Activated CD4-positive, alpha-beta memory T cell treated with anti-CD3 and anti-CD28 coated beads, Interleukin-2, amount 10 ng/mL, durations not matched to agents 7 days and 5 days (primary cell): ENCODE data around the gene SAP30BP. TPM values are rescaled to one million over a fixed set of nuclear protein-coding genes. Genes with fewer than 3 reads are reported as not detected.

ENCODE experiments used
- CTCF ChIA-PET: fragments of 350-600 bp; sonication (Branson Sonifier 250); formaldehyde crosslinking; loops from one replicate; lab custom pipeline; 2021; ENCODE audit warnings: antibody characterized with exemption, inconsistent platforms; lab: Charles Lee
- POLR2A ChIA-PET: fragments of 350-600 bp; sonication (Branson Sonifier 250); formaldehyde crosslinking; loops from one replicate; lab custom pipeline; 2021; ENCODE audit warnings: antibody characterized with exemption; lab: Charles Lee
- DNase-seq: peaks from one replicate; pipeline ENCODE4 v3.0.0-alpha.2; 2020
- H3K27ac Mint-ChIP-seq: one replicate; pipeline ENCODE4 v1.8.0; 2021; ENCODE audit warnings: mild to moderate bottlenecking, mixed read lengths
- H3K27me3 Mint-ChIP-seq: one replicate; pipeline ENCODE4 v1.8.0; 2021; ENCODE audit warnings: mixed read lengths
- H3K36me3 Mint-ChIP-seq: one replicate; pipeline ENCODE4 v1.8.0; 2021; ENCODE audit warnings: low read depth, mixed read lengths
- H3K4me1 Mint-ChIP-seq: one replicate; pipeline ENCODE4 v1.8.0; 2021; ENCODE audit warnings: mixed read lengths
- H3K4me3 Mint-ChIP-seq: one replicate; pipeline ENCODE4 v1.8.0; 2021; ENCODE audit warnings: mild to moderate bottlenecking, mixed read lengths
- H3K9me3 Mint-ChIP-seq: one replicate; pipeline ENCODE4 v1.8.0; 2021; ENCODE audit warnings: mixed read lengths
- total RNA-seq, 2 experiments: library from RNA; stranded (reverse); gene quantifications; one replicate each; pipeline ENCODE4 v1.2.3, GENCODE V29; 2021

SAP30BP gene
- total RNA-seq, 2 experiments from 2014 or later = 87.2 to 89.6 TPM

DNA sequence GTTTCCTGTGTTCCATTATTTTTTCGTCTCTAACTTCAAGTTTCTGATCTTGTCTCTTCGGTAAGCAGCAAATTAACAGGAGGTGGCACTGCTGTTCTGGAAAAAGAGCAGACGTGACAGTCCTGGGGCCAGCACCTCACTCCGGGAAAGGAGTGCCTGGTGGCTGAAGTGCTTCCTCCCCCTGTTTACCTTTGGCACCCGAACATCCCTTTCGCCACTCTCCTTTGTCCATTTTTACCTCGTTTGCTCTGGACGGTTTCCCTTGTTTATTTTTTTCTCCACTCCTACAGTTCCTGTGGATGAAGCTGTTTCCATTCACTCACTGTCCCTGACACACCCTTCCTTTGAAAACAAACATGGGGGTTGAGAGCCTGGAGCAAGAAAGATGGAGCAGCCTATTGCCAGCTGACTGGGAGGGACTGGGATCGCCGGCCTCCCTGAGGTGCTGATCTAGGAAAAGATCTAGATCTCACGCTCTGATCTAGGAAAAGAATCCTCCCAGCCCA lies 12.6 kb downstream of the SAP30BP start:
- Mint-ChIP-seq H3K27ac (peak overlapping the region; percentile 22), H3K36me3 (peaks cover 38% of the 10 kb centered on the region)

DNA sequence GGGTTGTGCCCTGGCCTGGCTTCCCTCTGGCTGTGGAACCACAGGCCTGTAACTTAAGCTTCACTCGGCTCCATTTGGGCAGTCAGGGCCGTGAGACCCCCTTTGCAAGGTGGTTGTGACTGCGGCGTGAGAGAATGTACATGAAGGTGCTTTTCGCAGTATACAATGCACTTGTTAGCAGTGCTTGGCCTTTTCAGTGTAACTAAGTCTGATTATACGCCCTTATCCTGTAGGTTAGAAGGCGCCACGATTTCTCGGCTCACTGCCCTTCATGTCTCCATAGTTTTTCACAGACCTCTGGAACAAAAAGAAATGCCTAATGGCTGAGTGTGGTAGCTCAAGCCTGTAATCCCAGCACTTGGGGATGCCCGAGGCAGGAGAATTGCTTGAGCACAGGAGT lies 13.3 kb downstream of the SAP30BP start:
- ChIA-PET CTCF (interaction anchor here (0.9 to 2.5 kb wide), 4 partner anchors 8 to 73 kb away, joined by 3 to 17 read pairs (median 4); partner anchors contain the start of gene SMIM5), POLR2A (no interaction called here)
- Mint-ChIP-seq H3K9me3 (no peaks in the 10 kb centered on the region), H3K27ac (no peak overlapping the region), H3K36me3 (peaks cover 42% of the 10 kb centered on the region), H3K4me1 (peaks cover 11% of the 10 kb centered on the region), H3K4me3 (no peak overlapping the region), H3K27me3 (no peaks in the 10 kb centered on the region)
- DNase-seq = no peak

More for the DNA sequence above, 12.6 kb downstream of the SAP30BP start:
- Mint-ChIP-seq H3K9me3 (no peaks in the 10 kb centered on the region), H3K27me3 (no peaks in the 10 kb centered on the region), H3K4me3 (no peak overlapping the region), H3K4me1 (peaks cover 14% of the 10 kb centered on the region)
- POLR2A ChIA-PET = no interaction called here
- DNase-seq = no peak
- CTCF ChIA-PET = interaction anchor here (1.3 to 2.5 kb wide), 2 partner anchors 47 to 69 kb away, joined by 4 to 17 read pairs; partner anchors contain the start of gene SMIM5

DNA sequence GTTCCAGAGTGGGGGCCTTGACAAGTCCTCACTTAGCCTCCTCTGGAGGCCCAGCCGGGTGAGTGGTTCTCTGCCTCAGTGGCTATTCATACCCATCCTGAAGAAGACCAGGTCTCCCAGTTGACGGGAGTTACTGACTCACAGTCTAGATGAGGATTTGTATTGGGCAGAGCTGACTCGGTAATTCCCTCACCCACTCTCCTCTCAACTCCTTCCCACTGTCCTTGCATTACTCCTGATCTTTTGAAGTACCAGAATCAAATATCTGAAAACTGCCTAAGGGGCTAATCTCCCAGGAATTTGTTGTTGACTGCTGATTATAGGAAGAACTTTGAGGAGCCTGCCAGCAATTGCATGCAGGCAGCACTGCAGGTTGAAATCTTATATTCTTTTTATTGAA lies 14.2 kb downstream of the SAP30BP start:
- H3K4me1 Mint-ChIP-seq = peaks cover 12% of the 10 kb centered on the region
- no peak overlapping the region for H3K4me3 Mint-ChIP-seq
- CTCF ChIA-PET = interaction anchor here (0.7 to 1.9 kb wide), 3 partner anchors 8 to 72 kb away, joined by 3 to 13 read pairs (median 3); no protein-coding TSS in a partner anchor
- H3K27ac Mint-ChIP-seq = no peak overlapping the region
- peaks cover 39% of the 10 kb centered on the region for H3K36me3 Mint-ChIP-seq
- no peaks in the 10 kb centered on the region for H3K27me3 Mint-ChIP-seq
- H3K9me3 Mint-ChIP-seq = no peaks in the 10 kb centered on the region
- DNase-seq = no peak
- POLR2A ChIA-PET = interaction anchor here (0.7 to 0.9 kb wide), 2 partner anchors 39 to 174 kb away, joined by 3 read pairs; partner anchors contain the start of gene WBP2

DNA sequence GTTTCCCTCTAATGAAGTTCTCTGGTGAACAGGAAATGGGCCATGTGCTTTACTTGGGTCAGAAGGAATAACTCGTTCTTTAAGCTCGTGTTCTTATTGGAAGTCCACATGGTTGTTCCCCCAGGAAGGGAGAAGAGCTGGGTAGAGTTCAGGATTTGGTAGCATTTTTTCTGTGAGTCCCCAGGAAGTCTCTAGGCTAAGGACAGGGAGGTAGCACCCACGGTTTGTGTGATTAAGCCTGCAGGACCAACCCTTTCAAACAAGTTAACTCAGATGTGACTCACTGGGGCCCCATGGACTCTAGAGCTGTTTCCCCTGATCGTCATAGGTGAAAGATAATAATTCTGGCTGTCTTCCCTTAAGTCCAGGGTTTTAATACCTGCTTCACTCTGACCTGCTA lies 16.4 kb downstream of the SAP30BP start:
- DNase-seq = no peak
- no peak overlapping the region for H3K27ac Mint-ChIP-seq
- H3K4me3 Mint-ChIP-seq = no peak overlapping the region
- POLR2A ChIA-PET = interaction anchor here (0.9 to 1.0 kb wide), 2 partner anchors 16 to 17 kb away, joined by 3 to 4 read pairs; partner anchors contain the start of genes RECQL5 and SAP30BP
- no peaks in the 10 kb centered on the region for H3K9me3 Mint-ChIP-seq
- no peaks in the 10 kb centered on the region for H3K27me3 Mint-ChIP-seq
- CTCF ChIA-PET = interaction anchor here (0.6 to 2.7 kb wide), 6 partner anchors 9 to 100 kb away, joined by 3 to 21 read pairs (median 4); no protein-coding TSS in a partner anchor
- peaks cover 24% of the 10 kb centered on the region for H3K4me1 Mint-ChIP-seq
- peaks cover 29% of the 10 kb centered on the region for H3K36me3 Mint-ChIP-seq

DNA sequence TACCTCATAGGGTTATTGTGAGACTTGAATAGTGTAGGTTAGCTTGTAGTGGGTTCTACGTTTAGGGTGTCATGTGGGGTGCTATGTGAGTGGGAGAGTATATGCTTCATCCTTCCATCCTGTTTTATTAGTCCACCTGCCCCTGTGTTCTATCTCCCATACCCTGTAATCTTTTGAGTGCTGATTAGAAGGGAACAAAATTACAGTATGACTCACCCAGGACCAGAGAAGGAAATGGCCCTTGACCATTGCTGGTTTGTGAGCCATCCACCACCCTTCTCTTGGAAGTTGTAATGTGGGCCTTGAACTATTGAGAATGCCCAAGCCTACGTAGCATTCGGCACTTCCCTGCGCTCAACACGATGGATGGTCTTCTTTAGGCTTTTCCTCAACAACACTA lies 17.1 kb downstream of the SAP30BP start:
- Mint-ChIP-seq H3K27ac (no peak overlapping the region), H3K27me3 (no peaks in the 10 kb centered on the region), H3K36me3 (peaks cover 31% of the 10 kb centered on the region), H3K9me3 (no peaks in the 10 kb centered on the region), H3K4me1 (peaks cover 31% of the 10 kb centered on the region), H3K4me3 (no peak overlapping the region)
- POLR2A ChIA-PET = no interaction called here
- DNase-seq = no peak
- CTCF ChIA-PET = interaction anchor here (0.6 to 2.7 kb wide), 3 partner anchors 13 to 99 kb away, joined by 3 to 21 read pairs (median 4); no protein-coding TSS in a partner anchor

DNA sequence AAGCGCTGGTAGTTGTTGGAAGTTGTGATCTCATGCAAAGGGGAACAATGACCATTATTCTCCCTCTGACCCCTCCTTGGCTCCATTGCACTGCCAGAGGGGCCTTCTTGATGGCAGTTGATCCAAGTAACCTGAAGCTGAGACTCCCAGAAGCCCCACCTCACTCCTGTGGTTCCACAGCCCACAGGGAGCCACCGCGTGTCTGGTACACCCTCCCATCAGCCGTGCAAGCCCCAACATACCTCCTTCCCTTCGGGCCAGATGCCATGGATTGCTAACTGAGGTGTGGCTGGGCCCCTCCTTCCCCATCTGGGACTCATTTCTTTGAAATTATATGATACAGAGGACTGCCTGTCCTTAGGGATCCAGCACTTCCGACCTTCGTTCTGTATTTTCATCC lies 17.8 kb downstream of the SAP30BP start:
- no peak overlapping the region for H3K4me3 Mint-ChIP-seq
- H3K27me3 Mint-ChIP-seq = no peaks in the 10 kb centered on the region
- H3K9me3 Mint-ChIP-seq = no peaks in the 10 kb centered on the region
- H3K36me3 Mint-ChIP-seq = peaks cover 30% of the 10 kb centered on the region
- ChIA-PET CTCF (interaction anchor here (1.4 to 1.5 kb wide), 2 partner anchors 52 to 63 kb away, joined by 4 to 5 read pairs; partner anchors contain the start of gene SMIM5), POLR2A (no interaction called here)
- peaks cover 38% of the 10 kb centered on the region for H3K4me1 Mint-ChIP-seq
- H3K27ac Mint-ChIP-seq = no peak overlapping the region
- DNase-seq = no peak

DNA sequence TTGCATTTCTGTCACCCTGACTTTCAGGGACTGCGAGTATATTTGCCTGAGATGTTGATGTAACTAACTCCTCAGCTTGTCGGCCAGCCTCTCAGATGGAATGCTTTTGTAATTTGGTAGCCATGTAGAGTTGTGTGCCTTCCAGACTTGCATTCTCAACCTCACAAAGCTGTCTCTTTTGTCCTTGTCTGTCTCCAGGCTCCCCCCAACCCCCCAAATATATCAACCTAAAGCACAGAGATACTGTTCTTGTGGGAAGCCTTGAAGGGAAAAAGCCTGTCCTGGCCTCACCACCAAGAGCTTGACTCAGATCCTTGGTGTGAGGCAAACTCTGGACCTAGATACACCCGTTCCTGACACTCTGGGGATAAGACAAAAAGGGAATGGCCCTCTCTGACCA lies 18.4 kb downstream of the SAP30BP start:
- Mint-ChIP-seq H3K36me3 (peaks cover 27% of the 10 kb centered on the region), H3K4me1 (peaks cover 42% of the 10 kb centered on the region), H3K9me3 (no peaks in the 10 kb centered on the region), H3K27me3 (no peaks in the 10 kb centered on the region), H3K27ac (no peak overlapping the region), H3K4me3 (no peak overlapping the region)
- DNase-seq = no peak
- ChIA-PET CTCF (interaction anchor here (1.4 to 1.5 kb wide), 2 partner anchors 53 to 62 kb away, joined by 4 to 5 read pairs; partner anchors contain the start of gene SMIM5), POLR2A (no interaction called here)

DNA sequence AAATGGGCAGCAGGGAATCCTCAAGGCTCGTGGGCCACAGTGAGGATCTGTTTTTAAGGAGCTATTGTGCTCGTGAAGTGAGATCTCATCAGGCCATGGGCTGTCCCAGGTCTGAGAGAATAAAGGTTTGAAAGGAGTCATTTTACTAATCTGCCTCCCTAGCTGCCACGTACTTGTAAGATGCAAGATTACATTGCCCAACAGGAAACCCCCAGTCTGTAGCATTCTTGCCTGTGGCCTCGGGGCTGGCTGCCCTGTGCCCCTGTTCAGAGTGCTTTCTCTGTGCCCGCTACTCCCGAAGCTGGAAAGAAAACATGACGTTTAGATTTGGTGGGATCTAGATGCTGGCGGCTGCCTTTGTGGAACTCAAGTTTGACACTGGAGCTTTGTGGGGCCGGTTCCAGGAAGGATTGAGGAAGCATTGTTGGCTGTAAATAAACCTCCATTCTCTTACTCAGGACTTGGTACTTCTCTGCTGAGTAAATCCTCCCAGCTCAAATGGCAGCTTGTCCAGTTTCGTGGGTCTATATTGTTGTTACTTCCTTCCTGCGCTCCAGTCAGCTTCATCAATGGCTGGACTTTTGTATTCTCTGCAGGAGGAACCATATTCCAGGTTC lies 21.2 kb downstream of the SAP30BP start:
- no peak for DNase-seq
- ChIA-PET POLR2A (interaction anchor here (1.1 to 1.2 kb wide), 3 partner anchors 21 to 43 kb away, joined by 3 to 4 read pairs (median 3); partner anchors contain the start of gene SAP30BP), CTCF (interaction anchor here (1.1 to 6.0 kb wide), 7 partner anchors 10 to 417 kb away, joined by 3 to 37 read pairs (median 4); partner anchors contain the start of genes MIF4GD and SMIM5)
- H3K36me3 Mint-ChIP-seq = peaks cover 26% of the 10 kb centered on the region
- no peaks in the 10 kb centered on the region for H3K9me3 Mint-ChIP-seq
- peaks cover 57% of the 10 kb centered on the region for H3K4me1 Mint-ChIP-seq
- H3K27ac Mint-ChIP-seq = peak overlapping the region; percentile 76
- no peaks in the 10 kb centered on the region for H3K27me3 Mint-ChIP-seq
- no peak overlapping the region for H3K4me3 Mint-ChIP-seq

DNA sequence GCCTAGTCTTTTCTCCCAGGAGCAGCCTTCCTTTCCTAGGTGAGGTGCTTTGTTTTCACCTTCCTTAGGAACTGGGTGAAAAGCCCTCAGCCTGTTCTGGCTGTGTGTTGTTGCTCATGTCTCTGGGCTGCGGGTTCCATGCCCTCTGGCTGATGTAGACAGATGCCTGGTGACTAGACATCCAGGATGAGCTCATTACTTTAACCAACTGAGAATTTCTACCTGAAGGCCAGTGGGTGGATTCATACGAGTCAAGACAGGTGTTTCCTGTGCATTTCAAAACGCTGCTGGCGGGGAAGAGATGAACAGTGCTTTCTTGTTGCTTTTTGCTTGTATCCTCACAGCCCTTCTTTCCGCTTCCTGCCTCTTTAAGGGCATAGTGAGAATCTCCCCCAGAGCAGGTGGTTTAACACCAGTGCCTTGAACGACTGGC lies 22.3 kb downstream of the SAP30BP start:
- ChIA-PET CTCF (interaction anchor here (1.1 to 6.0 kb wide), 6 partner anchors 14 to 419 kb away, joined by 3 to 37 read pairs (median 9); partner anchors contain the start of genes MIF4GD and SMIM5), POLR2A (interaction anchor here (0.9 to 1.2 kb wide), 3 partner anchors 15 to 45 kb away, joined by 3 to 4 read pairs (median 3); partner anchors contain the start of gene SAP30BP)
- H3K36me3 Mint-ChIP-seq = peaks cover 22% of the 10 kb centered on the region
- no peak overlapping the region for H3K4me3 Mint-ChIP-seq
- peak overlapping the region; percentile 76 for H3K27ac Mint-ChIP-seq
- no peaks in the 10 kb centered on the region for H3K27me3 Mint-ChIP-seq
- peaks cover 50% of the 10 kb centered on the region for H3K4me1 Mint-ChIP-seq
- DNase-seq = peak; percentile 34
- H3K9me3 Mint-ChIP-seq = no peaks in the 10 kb centered on the region

DNA sequence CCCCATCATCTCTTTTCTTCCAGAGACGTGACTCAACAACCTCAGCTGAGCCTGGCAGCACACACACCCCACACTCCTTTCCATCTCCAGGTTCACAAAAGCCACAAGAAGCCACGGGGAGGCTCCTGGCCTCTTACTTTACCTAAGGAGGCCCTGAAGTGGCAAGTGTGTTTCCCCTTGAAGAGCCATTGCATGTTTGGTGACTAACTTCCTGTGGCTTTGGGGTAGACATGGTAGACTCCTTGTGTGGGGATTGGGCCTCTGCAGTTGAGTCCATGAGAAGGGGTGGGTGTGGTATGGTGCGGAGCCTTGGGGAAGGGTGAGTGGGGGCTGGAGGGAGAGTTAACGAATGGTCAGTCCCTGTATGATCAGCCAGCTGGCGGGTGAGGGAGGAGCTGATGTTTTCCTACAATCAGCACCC lies 24.2 kb downstream of the SAP30BP start:
- POLR2A ChIA-PET = interaction anchor here (1.4 kb wide), 1 partner anchor 24 kb away, joined by 9 read pairs; the partner anchor contains the start of genes RECQL5 and SAP30BP
- Mint-ChIP-seq H3K36me3 (peaks cover 19% of the 10 kb centered on the region), H3K27me3 (no peaks in the 10 kb centered on the region), H3K4me1 (peaks cover 46% of the 10 kb centered on the region), H3K4me3 (no peak overlapping the region), H3K9me3 (no peaks in the 10 kb centered on the region), H3K27ac (peak overlapping the region; percentile 47)
- CTCF ChIA-PET = interaction anchor here (1.5 to 6.0 kb wide), 4 partner anchors 16 to 62 kb away, joined by 6 to 37 read pairs (median 18); partner anchors contain the start of gene SMIM5
- peak; percentile 60 for DNase-seq

DNA sequence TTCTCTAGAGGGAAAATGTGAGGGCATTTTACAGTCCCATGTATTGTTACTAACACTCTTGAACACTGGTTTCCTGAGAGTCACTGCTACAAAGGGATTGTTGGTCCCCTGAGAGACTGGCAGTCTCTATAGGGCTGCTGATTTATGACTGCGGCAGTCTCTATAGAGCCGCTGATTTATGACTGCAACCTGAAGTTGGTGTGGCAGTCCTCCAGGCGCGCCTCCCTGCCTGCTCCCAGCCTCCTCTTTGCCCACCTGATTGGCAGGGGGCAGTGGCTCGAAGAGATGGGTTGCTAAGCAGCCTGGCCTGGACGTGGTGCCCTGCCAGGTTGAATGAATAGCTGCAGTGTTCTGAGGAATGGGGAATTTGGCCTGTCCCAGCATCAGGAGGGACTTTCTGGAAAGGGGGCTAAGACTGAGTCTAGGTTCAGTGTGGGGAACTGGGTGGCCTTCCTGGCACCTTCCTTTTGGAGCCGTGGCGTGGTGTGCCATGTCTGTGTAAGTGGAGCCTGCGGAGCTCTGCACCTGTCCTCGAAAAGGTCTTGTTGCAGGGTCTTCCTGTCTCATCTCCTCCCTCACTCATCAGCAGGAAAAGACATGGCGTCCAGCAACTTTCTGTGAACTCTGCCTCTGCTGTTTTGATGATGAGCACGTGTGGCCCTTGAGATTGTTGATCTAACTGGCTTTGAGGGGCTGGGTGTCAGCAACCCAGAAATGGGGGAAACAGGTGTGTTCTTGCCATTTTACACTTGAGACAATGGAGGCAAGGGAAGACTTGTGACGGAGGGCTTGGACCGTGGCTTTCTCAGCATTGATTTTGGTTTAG lies 24.9 kb downstream of the SAP30BP start:
- no peaks in the 10 kb centered on the region for H3K9me3 Mint-ChIP-seq
- POLR2A ChIA-PET = no interaction called here
- CTCF ChIA-PET = interaction anchor here (1.5 to 6.0 kb wide), 3 partner anchors 17 to 61 kb away, joined by 6 to 37 read pairs (median 21); no protein-coding TSS in a partner anchor
- peaks cover 44% of the 10 kb centered on the region for H3K4me1 Mint-ChIP-seq
- no peak overlapping the region for H3K4me3 Mint-ChIP-seq
- no peaks in the 10 kb centered on the region for H3K27me3 Mint-ChIP-seq
- H3K27ac Mint-ChIP-seq = peak overlapping the region; percentile 47
- peaks cover 21% of the 10 kb centered on the region for H3K36me3 Mint-ChIP-seq
- DNase-seq = no peak

DNA sequence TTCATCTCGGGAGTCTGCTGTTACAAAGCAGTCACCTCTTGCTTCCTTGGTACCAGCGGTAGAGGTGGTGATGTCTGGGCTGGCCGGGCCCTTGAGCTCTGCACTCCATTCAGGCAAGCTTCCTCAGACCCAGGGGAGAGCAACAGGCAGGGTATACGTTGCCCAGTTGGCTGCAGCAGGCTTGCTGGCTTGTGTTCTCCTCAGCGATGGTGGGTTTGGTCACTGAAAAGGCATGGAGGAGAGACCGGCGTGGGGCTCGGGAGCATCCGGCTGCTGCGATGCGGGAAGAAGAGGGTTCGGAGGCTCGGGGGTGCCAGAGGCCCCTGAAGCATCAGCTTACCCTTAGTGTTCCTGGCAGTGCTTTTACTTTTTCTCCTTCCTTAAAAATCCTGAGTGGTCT lies 25.8 kb downstream of the SAP30BP start:
- Mint-ChIP-seq H3K27ac (no peak overlapping the region), H3K27me3 (no peaks in the 10 kb centered on the region), H3K4me3 (no peak overlapping the region), H3K9me3 (no peaks in the 10 kb centered on the region), H3K36me3 (peaks cover 25% of the 10 kb centered on the region), H3K4me1 (peaks cover 40% of the 10 kb centered on the region)
- ChIA-PET POLR2A (no interaction called here), CTCF (interaction anchor here (0.7 to 6.0 kb wide), 4 partner anchors 18 to 60 kb away, joined by 3 to 37 read pairs (median 4); partner anchors contain the start of gene SMIM5)
- DNase-seq = no peak
